Measurements from ENCODE around the gene TIE1.

The TIE1 gene

GRCh38 chr1:43319766-43320165 is 19.0 kb downstream of the TIE1 start:
- H3K27ac ChIP-seq = no peak overlapping the region
- TF ChIP-seq CTCF (conservative IDR thresholded peaks at IDR 0.05) (no peak), ZFX (IDR thresholded peaks at IDR 0.05) (no peak)

DNA sequence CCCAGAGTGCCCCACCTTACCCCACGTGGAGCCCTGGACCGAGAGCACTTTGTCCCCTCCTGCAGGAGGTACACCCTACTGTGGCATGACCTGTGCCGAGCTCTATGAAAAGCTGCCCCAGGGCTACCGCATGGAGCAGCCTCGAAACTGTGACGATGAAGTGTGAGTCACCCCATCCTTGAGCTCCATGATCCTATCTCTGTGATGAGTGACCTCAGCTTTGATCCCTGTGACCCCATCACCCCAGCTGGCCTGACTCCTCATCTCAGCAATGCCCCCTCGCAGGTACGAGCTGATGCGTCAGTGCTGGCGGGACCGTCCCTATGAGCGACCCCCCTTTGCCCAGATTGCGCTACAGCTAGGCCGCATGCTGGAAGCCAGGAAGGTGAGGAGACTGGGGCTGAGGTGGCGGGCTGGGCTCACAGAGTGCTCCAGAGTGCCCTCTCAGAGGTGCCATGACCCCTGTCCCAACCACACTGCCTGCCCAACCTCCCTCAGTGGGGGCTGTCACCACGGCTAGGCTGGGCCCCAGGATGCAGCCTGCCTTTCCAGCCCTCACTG is 20.6 kb downstream of the TIE1 start:
- no peak overlapping the region for H3K27ac ChIP-seq
- no peak for TF ChIP-seq CTCF (conservative IDR thresholded peaks at IDR 0.05)
- no peak for TF ChIP-seq ZFX (IDR thresholded peaks at IDR 0.05)

- H3K27ac ChIP-seq = no peak overlapping the region
- TF ChIP-seq CTCF (conservative IDR thresholded peaks at IDR 0.05) (no peak), ZFX (IDR thresholded peaks at IDR 0.05) (no peak)
These were observed 21.7 kb downstream of the TIE1 start for GRCh38 chr1:43322506-43322905.

DNA sequence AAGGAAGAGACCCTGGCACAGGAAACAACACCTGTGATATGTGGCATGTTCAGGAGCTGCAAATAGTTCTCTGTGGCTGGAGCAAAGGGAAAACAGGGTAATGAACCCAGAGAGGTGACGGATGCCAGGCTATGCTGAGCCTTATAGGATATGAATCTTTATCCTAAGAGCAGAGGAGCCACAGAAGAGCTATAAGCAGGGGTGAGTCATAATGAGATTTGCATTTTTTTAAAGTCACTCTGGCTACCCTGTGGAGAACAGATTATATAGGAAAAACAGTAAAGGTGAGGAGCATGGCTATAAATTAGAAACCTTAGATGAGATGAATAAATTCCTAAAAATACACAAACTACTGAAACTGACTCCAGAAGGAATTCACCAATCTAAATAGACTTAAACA is 24.0 kb downstream of the TIE1 start:
- H3K27ac ChIP-seq = no peak overlapping the region
- TF ChIP-seq ZFX (IDR thresholded peaks at IDR 0.05) (no peak), CTCF (conservative IDR thresholded peaks at IDR 0.05) (no peak)

DNA sequence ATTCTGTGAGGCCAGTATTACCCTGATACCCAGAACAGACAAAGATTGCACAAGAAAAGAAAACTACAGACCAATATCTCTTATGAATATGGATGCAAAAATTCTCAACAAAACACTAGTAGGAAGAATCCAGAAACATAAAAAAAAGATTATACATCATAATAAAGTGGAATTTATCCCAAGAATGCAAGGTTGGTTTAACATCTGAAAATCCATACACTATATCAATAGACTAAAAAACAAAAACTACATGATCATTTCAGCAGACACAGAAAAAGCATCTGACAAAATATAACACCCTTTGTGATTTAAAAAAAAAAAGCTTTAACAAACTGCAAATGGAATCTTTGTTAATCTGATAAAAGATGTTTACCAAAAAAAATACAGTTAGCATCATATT is 24.6 kb downstream of the TIE1 start:
- TF ChIP-seq ZFX (IDR thresholded peaks at IDR 0.05) = no peak
- TF ChIP-seq CTCF (conservative IDR thresholded peaks at IDR 0.05) = no peak
- no peak overlapping the region for H3K27ac ChIP-seq

DNA sequence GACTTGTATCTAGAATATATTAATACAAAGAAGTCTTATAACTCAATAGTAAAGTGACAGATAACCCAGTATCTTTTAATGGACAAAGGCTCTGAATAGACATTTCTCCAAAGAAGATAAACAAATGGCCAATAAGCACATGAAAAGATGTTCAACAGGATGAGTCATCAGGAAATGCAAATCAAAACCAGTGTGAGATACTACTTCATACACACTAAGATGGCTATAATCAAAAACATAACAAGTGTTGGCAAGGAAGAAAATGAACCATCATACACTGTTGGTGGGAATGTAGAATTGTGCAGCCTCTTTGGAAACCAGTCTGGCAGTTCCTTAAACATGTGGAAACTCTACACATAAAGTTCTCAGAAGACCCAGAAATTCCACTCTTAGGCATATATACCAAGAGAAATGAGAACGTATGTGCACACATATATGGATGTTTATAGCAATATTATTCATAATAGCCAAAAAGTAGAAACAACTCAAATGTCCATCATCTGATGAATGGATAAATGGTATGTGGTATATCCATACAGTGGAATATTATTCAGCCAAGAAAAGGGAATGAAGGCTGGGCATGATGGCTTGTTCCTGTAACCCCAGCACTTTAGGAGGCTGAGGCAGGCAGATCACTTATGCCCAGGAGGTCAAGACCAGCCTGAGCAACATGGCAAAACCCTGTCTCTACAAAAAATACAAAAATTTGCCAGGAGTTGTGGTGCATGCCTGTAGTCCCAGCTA is 26.9 kb downstream of the TIE1 start:
- no peak overlapping the region for H3K27ac ChIP-seq
- TF ChIP-seq CTCF (conservative IDR thresholded peaks at IDR 0.05) (no peak), ZFX (IDR thresholded peaks at IDR 0.05) (no peak)

- no peak overlapping the region for H3K27ac ChIP-seq
- no peak for TF ChIP-seq ZFX (IDR thresholded peaks at IDR 0.05)
- TF ChIP-seq CTCF (conservative IDR thresholded peaks at IDR 0.05) = no peak
These were observed 29.4 kb downstream of the TIE1 start for GRCh38 chr1:43329995-43330751.

Measured in C4-2B (cell line).